ENCODE results near the gene GJA10. TPM values are rescaled to one million over a fixed set of nuclear protein-coding genes. Genes with fewer than 3 reads are reported as not detected.

GJA10 gene
- total RNA-seq, 1 experiment from 2014 or later = not detected

DNA sequence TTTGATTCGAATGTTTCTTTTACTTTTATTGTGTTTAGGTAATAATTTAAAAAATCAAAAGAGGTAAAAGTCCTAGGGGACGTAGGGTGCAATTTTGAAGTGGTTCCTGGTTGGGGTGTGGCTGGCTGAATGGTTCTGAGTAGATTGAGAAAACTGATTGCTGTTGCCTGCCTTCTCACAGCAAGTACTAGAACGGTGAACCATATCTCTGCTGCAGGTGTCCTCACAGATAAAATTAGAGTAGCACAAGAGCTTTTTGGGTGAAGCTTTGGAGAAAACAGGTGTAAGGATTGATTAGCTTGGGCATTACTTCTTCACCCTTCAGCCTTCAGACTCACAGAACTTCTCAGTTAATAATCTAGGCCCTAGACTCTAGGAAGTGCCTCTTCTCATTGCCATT, 19.8 kb upstream of the GJA10 start:
- no peak overlapping the region for H3K4me3 Mint-ChIP-seq (ENCODE audit: unreplicated experiment)
- no TSS peak for BruUV-seq (replicated peaks)

DNA sequence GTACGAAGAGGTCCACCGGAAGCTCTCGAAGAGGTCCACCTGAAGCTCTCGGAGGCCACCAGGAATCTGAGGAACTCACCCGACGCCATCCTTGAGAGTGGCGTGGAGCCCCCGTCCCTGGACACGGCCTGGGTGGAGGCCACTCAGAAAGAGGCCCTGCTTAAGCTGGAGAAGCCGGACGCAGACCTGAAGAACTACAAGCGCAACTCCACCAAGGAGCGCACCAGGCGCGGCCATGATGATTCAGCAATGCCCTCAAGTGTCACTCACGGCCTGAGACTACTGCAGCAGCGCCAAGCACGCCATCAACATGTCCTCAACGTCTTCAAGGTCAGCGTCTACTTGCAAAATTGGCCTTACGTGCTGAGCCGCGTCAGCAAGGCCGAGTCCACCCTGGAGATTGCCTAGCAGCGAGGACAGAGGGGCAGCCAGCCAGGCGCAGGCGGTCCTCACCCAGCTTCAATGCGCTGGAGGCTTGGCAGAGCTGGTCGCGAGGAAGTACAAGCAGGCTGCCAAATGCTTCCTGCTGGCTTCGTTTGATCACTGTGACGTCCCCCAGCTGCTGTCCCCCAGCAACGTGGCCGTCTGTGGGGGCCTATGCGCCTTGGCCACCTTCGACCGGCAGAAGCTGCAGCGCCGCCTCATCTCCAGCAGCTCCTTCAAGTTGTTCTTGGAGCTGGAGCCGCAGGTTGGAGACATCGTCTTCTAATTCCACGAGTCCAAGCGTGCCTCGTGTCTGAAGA, 7.7 kb upstream of the GJA10 start:
- TF ChIP-seq, protein P1, sequence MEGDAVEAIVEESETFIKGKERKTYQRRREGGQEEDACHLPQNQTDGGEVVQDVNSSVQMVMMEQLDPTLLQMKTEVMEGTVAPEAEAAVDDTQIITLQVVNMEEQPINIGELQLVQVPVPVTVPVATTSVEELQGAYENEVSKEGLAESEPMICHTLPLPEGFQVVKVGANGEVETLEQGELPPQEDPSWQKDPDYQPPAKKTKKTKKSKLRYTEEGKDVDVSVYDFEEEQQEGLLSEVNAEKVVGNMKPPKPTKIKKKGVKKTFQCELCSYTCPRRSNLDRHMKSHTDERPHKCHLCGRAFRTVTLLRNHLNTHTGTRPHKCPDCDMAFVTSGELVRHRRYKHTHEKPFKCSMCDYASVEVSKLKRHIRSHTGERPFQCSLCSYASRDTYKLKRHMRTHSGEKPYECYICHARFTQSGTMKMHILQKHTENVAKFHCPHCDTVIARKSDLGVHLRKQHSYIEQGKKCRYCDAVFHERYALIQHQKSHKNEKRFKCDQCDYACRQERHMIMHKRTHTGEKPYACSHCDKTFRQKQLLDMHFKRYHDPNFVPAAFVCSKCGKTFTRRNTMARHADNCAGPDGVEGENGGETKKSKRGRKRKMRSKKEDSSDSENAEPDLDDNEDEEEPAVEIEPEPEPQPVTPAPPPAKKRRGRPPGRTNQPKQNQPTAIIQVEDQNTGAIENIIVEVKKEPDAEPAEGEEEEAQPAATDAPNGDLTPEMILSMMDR (IDR thresholded peaks at IDR 0.05; ENCODE audit: unreplicated experiment) = no peak
- Mint-ChIP-seq H3K36me3 (ENCODE audit: insufficient read depth, unreplicated experiment) (no peaks in the 10 kb centered on the region), H3K4me1 (ENCODE audit: insufficient read depth, unreplicated experiment) (no peaks in the 10 kb centered on the region), H3K27me3 (ENCODE audit: insufficient read depth, unreplicated experiment) (peaks cover 11% of the 10 kb centered on the region), H3K27ac (ENCODE audit: low read depth, unreplicated experiment) (no peak overlapping the region), H3K4me3 (ENCODE audit: unreplicated experiment) (no peak overlapping the region), H3K9me3 (ENCODE audit: unreplicated experiment) (no peaks in the 10 kb centered on the region)
- POLR2A ChIA-PET = no interaction called here
- CTCF ChIA-PET = interaction anchor here (0.6 to 0.7 kb wide), 2 partner anchors 31 to 378 kb away, joined by 3 to 4 read pairs; no protein-coding TSS in a partner anchor
- no TSS peak for BruUV-seq (replicated peaks)
- intact Hi-C loops (cut with micrococcal nuclease) = no loop called here
- no peak for DNase-seq (ENCODE audit: unreplicated experiment)

More for the DNA sequence above, 19.8 kb upstream of the GJA10 start:
- Mint-ChIP-seq H3K36me3 (ENCODE audit: insufficient read depth, unreplicated experiment) (peaks cover 29% of the 10 kb centered on the region), H3K27ac (ENCODE audit: low read depth, unreplicated experiment) (no peak overlapping the region), H3K27me3 (ENCODE audit: insufficient read depth, unreplicated experiment) (no peaks in the 10 kb centered on the region), H3K9me3 (ENCODE audit: unreplicated experiment) (no peaks in the 10 kb centered on the region), H3K4me1 (ENCODE audit: insufficient read depth, unreplicated experiment) (no peaks in the 10 kb centered on the region)
- POLR2A ChIA-PET = no interaction called here
- no peak for DNase-seq (ENCODE audit: unreplicated experiment)
- TF ChIP-seq, protein P1 (IDR thresholded peaks at IDR 0.05; ENCODE audit: unreplicated experiment) = no peak
- CTCF ChIA-PET = no interaction called here
- intact Hi-C loops (cut with micrococcal nuclease) = no loop called here

DNA sequence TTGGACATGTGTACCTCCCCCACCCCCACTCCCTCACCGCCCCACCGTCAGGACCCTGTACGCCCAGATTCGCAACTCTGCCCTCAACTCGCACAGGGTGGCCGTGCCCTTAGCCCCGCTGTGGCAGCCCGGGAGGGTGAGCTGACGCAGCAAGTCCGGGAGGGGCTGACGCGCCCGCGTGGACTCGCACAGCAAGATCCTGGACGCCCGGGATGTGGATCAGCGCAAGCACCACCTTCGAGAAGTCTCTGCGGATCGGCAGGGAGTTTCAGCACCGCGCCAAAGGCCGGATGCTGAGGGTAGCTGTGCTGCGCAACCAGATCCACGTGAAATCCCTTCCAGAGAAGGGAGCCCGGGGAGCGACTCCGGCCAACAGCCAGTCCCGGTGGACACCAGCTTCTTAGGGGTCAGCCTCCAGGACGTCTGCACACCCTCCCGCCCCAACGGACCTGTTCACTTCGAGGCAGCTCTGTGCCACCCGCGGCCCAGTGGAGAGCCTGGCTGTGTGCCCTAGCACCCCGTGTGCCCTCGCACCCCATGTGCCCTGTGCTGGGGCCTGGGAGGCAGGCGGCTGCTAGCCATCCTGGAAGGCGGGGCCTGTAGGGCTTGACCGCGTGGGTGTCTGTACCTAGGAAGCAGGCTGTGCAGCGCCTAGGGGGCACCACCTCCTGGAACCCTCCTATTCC, 6.7 kb upstream of the GJA10 start:
- TF ChIP-seq, protein P1 (IDR thresholded peaks at IDR 0.05; ENCODE audit: unreplicated experiment) = no peak
- Mint-ChIP-seq H3K36me3 (ENCODE audit: insufficient read depth, unreplicated experiment) (no peaks in the 10 kb centered on the region), H3K4me3 (ENCODE audit: unreplicated experiment) (no peak overlapping the region), H3K9me3 (ENCODE audit: unreplicated experiment) (no peaks in the 10 kb centered on the region), H3K27me3 (ENCODE audit: insufficient read depth, unreplicated experiment) (peaks cover 11% of the 10 kb centered on the region), H3K4me1 (ENCODE audit: insufficient read depth, unreplicated experiment) (no peaks in the 10 kb centered on the region), H3K27ac (ENCODE audit: low read depth, unreplicated experiment) (no peak overlapping the region)
- no TSS peak for BruUV-seq (replicated peaks)
- ChIA-PET POLR2A (no interaction called here), CTCF (interaction anchor here (0.7 kb wide), 1 partner anchor 30 kb away, joined by 4 read pairs; no protein-coding TSS in a partner anchor)
- no peak for DNase-seq (ENCODE audit: unreplicated experiment)
- intact Hi-C loops (cut with micrococcal nuclease) = no loop called here

DNA sequence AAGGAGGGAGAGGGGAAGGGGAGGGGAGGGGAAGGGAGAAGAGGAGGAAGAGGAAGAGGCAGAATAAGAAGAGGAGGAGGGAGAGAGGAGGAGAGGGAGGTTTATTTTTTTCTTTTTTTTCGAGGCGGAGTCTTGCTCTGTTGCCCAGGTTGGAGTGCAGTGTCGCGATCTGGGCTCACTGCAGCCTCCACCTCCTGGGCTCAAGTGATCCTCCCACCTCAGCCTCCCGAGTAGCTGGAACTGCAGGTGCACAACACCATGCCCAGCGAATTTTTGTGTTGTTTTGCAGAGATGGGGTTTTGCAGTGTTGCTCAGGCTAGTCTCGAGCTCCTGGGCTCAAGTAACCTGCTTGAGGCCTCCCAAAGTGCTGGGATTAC, 6.1 kb upstream of the GJA10 start:
- H3K27me3 Mint-ChIP-seq (ENCODE audit: insufficient read depth, unreplicated experiment) = peaks cover 11% of the 10 kb centered on the region
- no peaks in the 10 kb centered on the region for H3K4me1 Mint-ChIP-seq (ENCODE audit: insufficient read depth, unreplicated experiment)
- no TSS peak for BruUV-seq (replicated peaks)

More for the DNA sequence above, 6.1 kb upstream of the GJA10 start:
- no peaks in the 10 kb centered on the region for H3K36me3 Mint-ChIP-seq (ENCODE audit: insufficient read depth, unreplicated experiment)
- CTCF ChIA-PET = interaction anchor here (0.6 kb wide), 1 partner anchor 356 kb away, joined by 3 read pairs; no protein-coding TSS in a partner anchor
- DNase-seq (ENCODE audit: unreplicated experiment) = no peak
- TF ChIP-seq, protein P1 (IDR thresholded peaks at IDR 0.05; ENCODE audit: unreplicated experiment) = no peak
- intact Hi-C loops (cut with micrococcal nuclease) = no loop called here
- POLR2A ChIA-PET = no interaction called here
- no peak overlapping the region for H3K27ac Mint-ChIP-seq (ENCODE audit: low read depth, unreplicated experiment)
- H3K9me3 Mint-ChIP-seq (ENCODE audit: unreplicated experiment) = no peaks in the 10 kb centered on the region
- H3K4me3 Mint-ChIP-seq (ENCODE audit: unreplicated experiment) = no peak overlapping the region
